HG03103 (cell line): ENCODE measurements around the gene LY6G5C.
A peak's percentile ranks its signal among the peaks of the same experiment; 100 is the strongest.

ENCODE experiments used
- ATAC-seq: cut with Tn5 transposase; IDR thresholded peaks from one replicate; pipeline ENCODE4 v1.9.1; 2021; ENCODE audit warnings: low read depth; ENCODE audit not compliant: unreplicated experiment

The LY6G5C gene

DNA sequence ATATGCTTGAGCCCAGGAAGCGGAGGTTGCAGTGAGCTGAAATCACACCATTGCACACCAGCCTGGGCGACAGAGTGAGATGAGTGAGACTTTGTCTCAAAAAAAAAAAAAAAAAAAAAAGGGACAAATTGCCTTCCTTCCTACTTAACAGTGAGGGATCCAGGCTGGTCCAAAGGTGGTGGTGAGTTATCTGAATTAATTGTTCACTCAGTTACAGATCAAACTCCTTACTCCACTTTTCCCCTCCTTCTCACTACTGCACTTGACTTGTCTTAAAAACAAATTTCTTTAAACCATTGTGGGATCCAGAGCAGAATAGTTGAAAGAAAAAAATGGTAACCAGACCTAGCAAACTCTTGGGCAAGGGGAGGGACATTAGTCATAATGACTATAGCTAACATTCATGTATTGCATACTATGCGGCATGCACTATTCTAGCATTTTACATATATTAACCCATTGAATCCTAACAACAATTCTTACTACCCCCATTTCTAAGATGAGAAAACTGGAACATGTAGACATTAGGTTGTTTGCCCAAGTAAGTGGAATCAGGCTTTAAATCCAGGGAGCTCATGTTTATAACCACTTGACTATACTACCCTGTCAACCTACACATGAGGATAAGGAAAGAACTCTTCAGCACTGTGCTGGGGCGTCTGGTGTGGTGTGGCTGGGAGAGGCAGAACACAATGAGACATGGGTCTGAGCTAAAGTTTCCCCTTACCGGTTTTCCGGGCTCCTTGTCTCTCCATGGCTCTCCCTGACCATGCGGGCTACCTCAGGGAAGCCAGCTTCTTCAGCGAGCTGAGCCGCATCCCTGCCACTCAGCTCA is 17.5 kb downstream of the LY6G5C start:
- ATAC-seq = no peak

DNA sequence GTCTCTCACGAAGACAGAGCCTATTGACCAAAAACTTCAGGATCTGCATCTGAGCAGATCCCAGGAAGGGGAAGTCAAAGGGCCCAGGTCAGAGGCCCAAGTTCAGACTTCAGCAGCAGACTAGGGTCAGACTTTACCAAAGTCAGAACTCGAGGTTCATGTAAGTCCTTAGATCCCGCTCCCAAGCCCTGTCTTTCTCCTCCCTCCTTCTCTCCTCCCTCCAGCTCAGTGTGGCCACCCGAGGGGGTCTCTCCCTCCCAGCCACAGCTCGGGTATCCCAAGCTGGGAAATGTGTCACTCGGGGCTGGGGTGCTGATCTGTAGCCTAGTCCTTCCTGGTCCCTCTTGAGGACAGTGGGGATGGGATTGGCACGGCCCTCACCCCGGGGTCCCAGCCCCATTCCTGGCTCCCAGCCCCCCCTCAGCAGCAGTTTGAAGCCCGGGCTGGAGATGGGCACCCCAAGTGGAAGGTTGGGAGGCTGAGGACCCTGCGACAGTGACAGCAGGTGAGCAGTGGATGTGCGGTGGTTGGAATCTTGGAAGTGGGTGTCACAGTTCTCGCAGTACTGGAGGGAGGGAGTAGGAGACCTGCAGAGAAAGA is 18.6 kb downstream of the LY6G5C start:
- no peak for ATAC-seq

DNA sequence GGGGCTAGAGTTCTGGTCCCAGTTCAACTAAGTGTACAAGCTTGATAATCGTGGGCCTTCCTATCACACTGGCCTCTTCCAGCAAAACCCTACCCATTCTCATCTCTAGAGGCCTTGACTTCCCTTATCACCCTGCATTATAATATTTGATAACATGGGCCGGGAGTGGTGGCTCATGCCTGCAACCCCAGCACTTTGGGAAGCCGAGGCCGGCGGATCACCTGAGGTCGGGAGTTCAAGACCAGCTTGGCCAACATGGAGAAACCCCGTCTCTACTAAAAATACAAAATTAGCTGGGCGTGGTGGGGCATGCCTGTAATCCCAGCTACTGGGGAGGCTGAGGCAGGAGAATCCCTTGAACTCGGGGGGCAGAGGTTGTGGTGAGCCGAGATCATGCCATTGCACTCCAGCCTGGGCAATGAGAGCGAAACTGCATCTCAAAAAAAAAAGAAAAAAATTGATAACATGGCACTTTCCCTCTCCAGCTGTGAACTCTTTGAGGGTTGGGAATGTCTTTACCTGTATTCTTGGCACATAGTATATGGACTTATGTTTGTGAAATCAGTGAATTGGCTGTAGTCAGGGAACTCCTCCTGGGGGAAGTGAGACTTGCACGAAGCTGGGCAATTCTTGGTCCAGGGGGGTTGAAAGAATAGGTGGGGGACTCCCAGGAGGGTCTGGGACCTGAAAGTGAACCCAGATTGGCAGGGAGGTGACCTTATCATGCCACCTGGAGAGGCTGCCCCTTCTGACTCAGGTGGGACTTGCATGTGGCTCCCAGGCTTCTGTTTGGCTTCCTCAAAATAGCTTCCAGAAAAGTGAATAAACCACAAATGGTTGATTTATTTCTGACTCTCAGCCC is 19.4 kb downstream of the LY6G5C start:
- no peak for ATAC-seq

DNA sequence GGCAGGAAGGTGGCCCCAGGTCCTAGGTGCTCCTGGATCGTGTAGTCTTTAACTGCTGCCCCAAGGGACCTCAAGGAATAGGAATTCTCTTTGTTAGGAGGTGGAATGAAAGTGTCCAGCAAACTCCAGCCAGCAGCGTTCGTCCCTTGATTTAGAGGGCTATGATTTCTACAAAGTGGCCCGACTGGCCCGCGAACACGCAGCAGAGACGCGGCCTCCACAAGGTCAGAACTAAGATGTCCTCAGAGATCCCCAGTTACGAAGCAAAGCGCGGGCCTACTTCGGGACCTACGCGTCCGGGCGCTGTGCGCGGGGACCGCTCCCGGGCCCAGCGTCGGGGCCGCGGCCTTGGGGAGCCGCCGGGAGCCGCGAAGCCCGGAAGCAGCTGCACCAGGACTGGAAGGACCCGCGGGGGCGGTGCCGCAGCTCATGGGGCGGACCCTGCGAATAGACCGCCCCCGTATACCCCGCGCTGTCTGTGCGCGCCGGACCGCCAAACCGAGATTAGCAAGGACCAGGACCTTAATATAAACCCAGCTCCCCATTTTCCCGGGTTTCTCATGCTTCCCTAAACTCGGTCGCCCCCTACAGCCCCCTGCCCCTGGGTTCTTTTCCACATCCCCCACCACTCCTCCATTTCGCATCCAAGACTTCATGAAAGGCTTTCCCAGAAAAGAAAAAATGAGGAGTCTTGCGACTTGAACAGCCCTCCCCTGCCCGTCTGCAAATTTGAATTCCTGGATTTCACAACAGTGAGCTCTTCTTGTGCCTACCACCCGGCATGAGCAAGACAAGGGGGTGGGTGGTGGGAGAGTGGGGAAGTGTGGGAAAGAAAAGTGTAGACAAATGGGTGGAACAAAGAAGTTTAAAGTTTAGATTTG is 20.2 kb downstream of the LY6G5C start, which contains the start of gene C6orf47:
Gene C6orf47 (minus strand): TSS at position 398 of the 881 bp plus-strand sequence. CDS start 831 bp downstream, outside the sequence.
- no peak for ATAC-seq

DNA sequence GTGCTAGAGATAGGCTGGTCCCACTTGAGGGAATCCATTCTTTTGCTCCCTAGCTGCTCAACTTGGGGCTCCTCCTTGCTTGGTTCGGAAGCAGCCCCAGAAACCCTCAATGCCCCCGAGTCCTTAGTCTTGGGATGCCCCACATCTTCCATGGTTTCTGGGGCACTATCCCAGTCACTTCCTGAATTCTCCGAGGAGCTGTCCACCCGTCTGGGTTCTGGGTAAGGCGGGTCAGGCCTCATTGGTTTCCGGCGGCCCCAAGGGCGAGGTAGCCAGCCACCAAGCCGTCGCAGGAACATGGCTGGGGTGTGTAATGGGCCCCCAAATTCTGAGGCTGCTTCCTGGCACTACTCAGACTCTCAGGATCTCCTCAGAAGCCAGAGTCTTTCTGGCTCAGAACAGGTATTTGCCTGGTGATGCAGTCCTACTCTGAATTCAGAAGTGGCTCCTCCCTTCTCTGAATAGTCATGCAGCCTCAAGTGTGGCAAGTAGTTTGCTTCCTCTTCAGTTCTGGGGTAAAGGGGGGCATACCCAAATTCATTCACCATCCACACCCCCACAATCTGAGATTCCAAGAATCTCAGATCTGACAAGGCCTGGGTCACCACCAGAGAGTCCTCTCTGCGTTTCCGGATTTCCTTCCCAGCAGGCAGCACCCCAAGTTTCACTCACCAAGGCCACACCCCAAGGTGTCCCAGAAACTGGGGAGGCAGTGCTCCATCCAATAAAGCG is 21.1 kb downstream of the LY6G5C start:
- ATAC-seq = no peak

DNA sequence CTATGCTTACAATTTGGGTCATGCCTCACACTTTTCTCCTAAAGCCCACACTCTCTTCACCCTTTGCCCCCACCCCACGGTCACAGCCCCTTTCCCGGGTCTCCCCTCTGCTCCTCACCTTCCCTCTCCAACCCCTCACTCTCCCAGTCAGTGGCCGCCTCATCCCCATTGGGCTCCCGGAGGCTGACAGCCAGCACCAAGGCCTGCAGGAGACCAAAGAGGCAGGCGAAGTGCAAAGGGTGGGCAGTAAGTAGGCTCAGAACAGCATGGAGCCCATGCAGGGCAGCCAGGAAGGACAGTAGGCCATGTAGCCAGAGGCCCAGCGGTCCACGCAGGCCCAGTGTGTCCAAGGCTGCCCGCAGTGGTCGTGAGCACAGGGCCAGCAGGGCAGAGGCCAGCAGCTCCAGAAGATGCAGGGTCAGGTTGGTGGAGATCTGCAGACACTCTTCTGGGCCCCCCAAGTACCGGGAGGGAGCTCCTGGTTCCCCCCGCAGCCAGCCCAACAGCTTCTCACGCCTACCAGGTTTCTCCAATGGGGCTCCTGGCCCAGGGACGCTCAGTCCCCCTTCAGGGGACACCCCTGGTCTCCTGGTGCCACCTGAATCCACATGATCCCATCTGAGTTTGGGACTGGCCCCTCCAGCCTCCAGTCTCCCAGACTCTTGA is 21.8 kb downstream of the LY6G5C start:
- ATAC-seq = no peak

DNA sequence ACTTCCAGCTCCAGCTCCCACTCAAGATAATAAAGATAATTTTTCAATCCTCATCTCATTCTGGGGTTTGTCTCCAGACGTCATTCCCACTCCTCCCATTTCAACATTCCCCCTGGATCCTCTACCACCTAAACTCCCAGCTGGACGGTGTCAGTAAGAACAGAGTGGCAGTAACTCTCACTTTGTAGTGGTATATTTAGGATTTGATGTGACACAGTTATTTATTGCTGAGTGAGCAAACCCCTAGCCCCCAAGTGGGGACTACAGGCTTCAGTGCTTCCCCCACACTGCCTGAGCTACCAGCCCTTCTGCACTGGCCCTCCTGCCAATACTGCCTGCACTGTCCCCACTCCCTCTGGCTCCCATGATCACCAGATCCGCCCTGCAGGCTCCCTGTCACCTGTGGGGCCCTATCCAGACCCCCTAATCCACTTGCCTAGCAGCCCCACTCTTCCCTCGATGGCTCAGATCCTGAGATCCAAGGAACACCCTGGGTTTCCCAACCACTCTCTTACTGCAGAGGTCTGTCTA is 22.6 kb downstream of the LY6G5C start:
- ATAC-seq = no peak

DNA sequence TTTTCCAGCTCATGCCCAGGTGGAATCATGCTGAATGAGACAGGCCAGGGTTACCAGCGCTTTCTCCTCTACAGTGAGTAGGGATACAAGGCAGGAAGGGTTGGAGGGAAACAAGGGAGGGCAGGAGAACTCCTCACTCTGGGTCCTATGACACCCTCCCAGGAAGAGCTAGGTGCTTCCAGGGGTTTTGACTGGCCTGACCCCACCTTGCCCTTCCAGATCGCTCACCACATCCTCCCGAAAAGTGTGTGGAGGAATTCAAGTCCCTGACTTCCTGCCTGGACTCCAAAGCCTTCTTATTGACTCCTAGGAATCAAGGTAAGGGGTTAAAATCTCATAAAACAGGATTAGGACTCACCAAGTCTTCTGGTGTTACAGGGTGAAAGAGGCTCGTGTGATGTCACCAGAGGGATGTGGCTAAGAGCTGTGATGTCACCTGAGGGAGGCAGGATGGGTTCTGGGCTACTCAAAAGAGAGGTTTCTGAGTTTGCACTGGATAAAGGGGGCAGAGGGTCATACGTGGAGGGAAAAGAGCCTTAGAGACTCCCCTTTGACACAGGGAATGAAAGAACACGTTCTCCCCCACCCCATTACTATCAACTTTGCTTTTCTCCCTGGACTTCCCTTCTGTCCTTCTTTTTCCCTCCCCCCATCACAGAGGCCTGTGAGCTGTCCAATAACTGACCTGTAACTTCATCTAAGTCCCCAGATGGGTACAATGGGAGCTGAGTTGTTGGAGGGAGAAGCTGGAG is 23.3 kb downstream of the LY6G5C start:
- no peak for ATAC-seq

DNA sequence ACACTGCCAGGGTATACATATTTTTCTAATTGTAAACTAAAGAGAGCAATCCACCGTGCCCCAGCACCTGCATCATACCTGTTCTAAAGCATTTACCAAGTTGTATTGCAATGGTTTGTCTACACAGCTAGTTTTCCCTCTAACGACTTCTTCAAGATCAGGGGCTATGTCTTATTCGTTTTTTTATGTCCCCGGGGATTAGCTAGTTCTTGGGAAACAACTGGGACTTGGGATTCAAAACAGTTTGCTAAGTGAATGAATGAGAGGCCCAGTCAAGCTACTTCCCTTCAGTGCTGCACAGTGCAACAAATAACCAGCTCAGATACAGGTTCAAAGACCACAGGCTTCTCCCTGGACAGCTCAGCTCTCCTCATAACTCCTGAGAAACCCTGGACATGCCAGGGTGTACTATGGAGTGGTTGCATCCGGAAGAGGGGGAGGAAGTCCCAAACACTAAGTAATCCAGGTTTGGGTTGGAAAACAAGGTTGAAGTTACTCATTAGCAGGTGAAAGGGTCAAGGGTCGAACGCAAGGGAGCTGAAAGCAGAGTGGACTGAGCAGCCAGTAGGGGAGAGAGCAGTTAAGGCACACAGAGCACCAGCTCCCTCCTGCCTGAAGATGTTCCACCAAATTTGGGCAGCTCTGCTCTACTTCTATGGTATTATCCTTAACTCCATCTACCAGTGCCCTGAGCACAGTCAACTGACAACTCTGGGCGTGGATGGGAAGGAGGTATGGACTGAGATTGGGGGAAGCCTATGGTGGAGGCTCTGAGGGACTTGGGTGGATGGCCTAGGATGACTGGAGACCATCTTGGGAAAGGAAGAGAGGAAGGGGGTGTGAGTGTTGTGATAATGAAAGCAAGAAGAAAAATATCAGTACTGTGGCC is 25.3 kb downstream of the LY6G5C start, which contains the start of gene APOM:
Gene APOM (plus strand): TSS at position 546 of the 889 bp plus-strand sequence. CDS start 73 bp downstream, at position 619.
- ATAC-seq = no peak

DNA sequence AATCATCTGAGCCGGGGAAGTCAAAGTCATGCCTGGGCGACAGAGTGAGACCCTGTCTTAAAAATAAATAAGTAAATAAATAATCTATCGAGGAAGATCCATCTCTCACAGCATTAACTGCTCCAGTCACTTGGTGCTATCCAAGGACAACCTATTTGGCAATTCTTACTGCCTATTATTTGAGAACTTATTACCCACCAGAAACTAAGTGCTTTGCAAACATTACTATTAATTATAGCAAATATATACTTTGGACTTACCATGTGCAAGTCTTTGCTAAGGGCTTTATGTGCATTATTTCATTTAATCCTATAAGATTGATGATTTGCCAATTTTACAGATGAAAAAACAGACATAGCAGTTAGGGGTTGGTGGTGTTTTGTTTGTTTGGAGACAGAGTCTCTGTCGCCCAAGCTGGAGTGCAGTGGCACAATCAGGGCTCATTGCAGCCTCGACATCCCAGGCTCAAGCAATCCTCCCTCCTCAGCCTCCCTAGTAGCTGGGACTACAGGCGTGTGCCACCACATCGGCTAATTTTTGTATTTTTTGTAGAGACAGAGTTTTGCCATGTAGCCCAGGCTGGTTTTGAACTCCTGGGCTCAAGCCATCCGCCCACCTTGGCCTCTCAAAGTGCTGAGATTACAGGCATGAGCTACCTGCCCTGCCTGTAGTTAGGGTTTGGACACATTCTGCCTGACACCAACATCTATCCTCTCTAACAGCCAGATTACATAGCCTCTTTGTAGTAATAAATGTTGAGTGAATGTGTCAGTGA is 26.1 kb downstream of the LY6G5C start:
- ATAC-seq = no peak

DNA sequence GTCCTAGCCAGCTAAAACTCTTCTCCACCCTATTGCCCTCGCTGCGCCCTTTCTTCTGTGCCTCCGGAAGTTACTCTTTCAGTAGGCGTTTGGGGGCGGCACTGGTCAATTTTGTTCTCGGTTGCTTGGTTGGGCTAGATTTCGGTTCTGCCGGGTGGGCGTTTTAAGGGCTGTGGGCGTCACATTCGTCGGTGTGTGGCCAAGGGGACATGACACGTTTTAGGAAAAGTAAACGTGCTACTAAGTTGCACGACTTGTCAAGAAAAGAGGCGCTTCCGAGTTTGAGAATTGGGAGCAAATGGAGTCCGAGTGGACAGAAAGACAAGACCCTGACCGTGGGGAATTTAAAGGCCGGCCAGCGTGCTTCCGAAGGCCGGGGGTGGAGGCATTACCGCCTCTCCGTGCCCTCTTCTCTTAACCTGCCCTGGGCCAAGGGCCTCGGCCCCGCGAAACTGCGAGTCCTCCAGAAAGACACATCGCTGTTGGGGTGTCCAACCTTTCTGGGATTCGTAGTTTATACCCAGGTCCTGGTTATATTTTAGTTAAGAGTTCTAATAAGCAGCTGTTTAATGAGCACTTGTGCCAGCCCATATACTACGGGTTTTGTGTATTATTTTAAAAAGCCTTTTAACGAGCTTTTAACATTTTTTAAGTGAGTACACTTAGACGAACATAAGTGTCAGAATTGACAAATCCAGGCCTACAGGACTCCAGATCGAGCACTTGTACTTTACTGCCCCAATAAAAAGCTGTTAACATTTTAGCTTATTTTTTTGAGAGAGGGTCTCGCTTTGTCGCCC is 27.7 kb downstream of the LY6G5C start:
- ATAC-seq = peak; percentile 49

DNA sequence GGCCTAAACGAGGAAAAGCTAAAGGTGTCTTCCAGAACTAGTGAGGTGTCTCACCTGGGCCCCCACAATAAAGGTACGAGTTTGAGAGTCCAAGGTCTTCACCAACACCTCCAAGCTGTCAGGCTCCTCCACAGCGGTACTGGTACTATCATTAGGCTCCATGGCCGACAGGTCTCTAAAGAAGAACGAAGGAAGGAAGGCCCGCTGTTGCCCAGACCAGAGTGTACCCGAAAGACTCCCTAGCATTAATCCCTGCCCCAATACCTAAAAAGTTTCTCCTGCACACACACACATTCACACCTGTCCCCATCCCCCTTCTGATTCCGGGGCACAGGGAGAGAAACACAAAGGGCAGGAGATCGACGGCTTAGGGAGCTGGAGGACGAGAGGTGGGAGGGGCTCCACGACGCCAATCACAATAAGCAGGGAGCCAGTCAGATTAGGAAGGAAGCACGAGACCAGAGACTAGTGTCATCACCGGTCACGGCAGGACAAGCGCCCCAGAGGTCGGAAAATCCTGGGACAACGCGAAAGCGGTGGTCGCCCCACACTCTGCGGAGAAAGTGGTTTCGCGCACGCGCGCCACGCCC is 29.2 kb downstream of the LY6G5C start:
- peak; percentile 26 for ATAC-seq

DNA sequence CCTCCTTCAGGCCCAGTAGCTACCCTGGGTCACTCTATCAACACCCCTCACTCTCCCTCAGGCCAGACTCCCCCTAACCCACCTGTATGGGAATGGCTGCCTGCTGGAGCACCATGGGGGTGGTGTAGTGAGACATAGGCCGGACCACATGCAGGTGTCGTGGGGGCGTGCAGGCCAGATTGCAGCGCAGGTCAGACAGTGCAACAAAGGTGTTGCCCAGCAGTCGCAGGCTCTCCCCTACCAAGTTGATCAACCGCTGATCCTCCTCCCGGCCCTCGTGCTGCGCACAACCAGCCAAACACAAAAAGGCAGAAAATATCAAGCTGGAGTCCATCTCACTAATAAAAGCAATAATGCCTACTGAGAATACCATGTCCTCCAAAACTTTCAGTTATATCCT is 35.5 kb downstream of the LY6G5C start:
- no peak for ATAC-seq

DNA sequence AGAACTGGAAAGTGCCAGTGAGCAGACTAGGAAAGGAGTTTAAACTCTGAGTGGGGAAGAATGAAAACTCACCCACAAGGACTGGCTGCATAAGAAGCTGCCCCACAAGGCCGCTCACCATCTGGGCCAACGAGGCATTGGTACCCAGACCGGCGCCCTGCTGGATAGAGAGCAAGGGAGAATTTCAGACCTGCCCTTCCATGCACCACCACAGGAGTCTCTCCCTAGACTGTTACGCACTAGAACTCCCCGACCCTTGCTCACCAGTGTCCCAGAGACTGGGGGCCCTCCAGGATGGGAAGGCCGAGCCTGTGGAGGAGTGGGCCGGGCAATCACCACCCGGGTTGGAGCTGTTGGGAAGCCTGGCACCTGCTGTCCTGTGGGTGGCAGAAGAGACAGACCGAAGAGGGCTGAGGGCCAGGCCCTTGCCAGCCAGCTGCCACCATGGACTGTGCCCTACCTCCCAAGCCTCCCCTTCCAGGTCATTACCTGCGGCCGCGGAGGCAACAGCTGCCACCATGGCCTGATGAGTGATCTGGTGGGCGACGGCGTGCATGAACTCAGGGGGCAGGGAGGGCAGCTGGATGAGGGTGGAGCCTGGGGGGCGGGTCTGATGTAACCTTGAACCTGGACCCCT is 36.9 kb downstream of the LY6G5C start:
- ATAC-seq = no peak
